HPDE6-E6E7 (cell line): Measurements from ENCODE around the gene NFE2L1.
A peak's percentile ranks its signal among the peaks of the same experiment; 100 is the strongest.
"Not testable (repeated sequence)": the region's sequence is repeated elsewhere in the genome, so short reads cannot be mapped to it uniquely, and the experiment has no call there.

Experiments used
- DNase-seq: peaks from one replicate; pipeline ENCODE4 v3.0.0; 2011; ENCODE audit warnings: missing footprints; ENCODE audit errors: extremely low spot score

NFE2L1 gene

GRCh38 chr17:48023400-48024148 is 24.6 kb upstream of the NFE2L1 start:
- no peak for DNase-seq

DNA sequence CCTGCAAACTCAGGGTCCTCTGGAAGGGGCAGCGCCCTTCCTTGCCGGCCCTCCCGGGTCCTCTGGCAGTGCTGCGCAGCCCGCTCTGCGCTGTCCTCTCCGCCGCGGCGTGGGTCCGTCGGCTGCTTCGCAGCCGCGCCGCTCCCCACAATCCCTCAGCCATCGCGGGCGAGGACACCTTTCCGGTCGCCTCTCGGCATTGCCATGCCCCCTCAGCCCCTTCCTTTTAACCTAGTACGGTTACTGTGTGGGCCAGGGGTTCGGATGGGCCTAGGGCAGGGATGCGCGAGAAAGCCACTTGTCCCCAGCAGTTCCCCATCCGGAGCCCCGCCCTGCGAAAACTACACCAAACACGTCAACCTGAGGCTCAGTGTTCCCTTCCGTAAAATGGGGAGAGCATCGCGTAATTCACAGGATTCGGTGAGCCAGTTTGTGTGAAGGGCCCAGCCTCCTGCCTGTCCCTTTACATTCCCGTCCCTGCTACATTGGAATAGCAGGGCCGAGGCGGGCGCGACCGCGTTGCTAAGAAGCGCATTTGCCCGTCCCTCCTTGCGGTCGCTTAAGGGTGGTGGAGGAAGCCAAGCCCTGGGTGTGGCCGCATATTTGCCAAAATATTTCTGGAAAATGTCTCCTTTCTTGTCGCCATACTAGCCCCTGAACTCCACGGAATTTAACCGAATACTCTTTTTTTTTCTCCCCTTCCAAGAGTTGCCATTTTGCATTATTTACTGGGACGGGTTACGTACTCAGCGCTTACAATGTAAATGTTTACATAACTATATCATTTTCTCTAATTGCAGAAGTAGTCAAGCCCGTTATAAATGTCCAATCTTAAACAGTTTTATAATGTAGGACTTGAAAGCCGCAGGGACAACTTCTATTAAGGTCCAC is 23.8 kb upstream of the NFE2L1 start:
- no peak for DNase-seq

- DNase-seq: peak; percentile 93
These were observed 22.9 kb upstream of the NFE2L1 start for GRCh38 chr17:48025040-48025903.

- no peak for DNase-seq
These were observed 22.2 kb upstream of the NFE2L1 start for GRCh38 chr17:48025904-48026501.

GRCh38 chr17:48026502-48027321 is 21.4 kb upstream of the NFE2L1 start:
- peak; percentile 96 for DNase-seq

DNA sequence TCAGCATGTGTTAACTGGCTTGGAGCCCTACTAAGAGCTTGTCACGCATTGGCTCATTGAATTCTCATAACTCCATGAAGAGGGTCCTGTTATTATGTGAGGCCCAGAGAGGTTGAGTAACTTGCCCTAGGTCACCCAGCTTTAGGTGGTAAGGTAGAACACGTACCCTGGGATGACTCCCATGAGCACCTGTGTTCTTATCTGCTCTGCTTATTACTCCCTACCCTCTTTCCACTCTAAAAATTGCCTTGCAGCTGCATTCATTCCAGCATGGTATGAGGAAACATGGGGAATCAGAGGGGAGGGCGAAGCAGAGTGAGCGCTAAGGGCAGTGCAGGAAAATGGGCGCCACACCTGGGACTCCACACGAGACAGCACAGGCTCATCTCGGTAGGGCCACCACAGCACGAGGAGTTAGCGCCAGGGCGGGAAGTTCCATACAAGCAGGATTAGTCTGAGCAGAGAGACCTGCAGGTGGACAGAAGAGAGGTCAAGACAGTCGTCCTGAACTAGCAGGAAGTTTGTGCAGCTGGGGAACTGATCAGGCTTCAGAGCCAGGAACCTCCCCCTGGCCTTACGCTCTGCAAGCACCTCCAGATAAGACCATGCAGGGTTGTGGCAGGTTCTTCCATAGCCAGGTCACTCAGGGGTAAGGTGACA is 20.7 kb upstream of the NFE2L1 start:
- DNase-seq: no peak

- DNase-seq: no peak
These were observed 19.4 kb upstream of the NFE2L1 start for GRCh38 chr17:48028736-48029135.

DNA sequence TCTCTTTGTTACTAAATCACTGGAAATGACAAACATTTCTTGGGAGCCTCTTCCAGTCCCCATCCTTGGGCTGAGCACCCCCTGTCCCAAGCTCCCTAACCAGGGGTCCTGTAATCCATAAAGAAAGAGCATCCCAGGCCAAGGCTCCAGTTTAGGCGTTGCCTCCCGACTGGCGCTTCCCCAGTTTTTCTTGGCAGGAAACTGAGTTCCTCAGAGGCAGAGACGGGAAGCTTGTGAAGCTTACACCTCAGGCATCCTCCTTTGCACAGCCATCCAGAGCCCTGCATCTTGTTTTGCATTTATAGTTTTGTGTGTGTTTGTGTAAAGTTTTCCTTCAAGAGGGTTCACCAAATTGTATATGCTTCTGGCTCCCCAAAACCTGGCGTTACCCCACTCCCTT is 17.6 kb upstream of the NFE2L1 start:
- DNase-seq: no peak

DNA sequence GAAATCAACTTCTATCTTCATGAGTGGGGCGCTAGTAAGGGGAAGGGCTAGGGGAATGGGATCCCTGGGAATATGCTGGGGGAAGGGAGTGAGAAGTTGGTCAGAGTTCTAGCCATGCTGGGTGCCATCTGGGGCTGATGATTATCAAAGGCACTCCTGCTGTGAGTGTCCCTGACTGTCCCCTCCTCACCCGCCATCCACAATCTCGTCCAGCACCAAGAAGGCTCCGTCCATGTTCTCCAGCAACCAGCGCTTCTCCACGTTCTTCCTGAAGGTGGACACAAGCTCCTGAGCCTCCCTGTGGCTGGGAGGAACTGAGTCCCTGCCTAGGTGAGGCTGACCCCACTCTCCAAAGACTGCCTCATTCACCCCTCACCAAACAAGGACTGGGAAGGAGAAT is 16.2 kb upstream of the NFE2L1 start:
- no peak for DNase-seq

DNA sequence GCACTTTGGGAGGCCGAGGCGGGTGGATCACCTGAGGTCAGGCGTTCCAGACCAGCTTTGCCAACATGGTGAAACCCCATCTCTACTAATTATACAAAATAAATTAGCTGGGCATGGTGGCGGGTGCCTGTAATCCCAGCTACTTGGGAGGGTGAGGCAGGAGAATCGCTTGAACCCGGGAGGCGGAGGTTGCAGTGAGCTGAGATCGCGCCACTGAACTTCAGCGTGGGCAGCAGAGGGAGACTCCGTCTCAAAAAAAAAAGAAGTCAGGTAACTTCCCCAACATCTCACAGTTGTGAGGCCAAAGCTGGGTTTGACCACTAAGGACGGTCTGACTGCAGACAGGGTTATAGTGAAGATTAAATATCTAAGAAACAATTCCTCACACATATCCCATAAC is 13.4 kb upstream of the NFE2L1 start:
- DNase-seq: not testable (repeated sequence)

DNA sequence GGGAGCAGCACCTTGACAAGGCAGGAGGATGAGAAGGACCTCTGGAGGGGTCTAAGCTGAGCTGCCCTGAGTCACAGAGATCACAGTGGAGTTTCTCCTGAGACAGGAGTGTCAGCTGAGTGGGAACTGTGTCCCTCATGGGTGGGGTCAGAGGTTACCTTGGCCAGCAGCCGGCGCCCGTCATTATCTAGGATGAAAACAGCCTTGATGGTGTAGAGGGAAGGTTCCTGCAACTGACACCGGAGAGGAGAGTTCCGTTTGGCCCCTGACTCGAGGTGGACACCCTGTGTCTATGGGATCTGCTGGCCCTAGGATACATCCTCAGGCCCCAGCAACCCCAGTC is 11.5 kb upstream of the NFE2L1 start:
- no peak for DNase-seq

DNA sequence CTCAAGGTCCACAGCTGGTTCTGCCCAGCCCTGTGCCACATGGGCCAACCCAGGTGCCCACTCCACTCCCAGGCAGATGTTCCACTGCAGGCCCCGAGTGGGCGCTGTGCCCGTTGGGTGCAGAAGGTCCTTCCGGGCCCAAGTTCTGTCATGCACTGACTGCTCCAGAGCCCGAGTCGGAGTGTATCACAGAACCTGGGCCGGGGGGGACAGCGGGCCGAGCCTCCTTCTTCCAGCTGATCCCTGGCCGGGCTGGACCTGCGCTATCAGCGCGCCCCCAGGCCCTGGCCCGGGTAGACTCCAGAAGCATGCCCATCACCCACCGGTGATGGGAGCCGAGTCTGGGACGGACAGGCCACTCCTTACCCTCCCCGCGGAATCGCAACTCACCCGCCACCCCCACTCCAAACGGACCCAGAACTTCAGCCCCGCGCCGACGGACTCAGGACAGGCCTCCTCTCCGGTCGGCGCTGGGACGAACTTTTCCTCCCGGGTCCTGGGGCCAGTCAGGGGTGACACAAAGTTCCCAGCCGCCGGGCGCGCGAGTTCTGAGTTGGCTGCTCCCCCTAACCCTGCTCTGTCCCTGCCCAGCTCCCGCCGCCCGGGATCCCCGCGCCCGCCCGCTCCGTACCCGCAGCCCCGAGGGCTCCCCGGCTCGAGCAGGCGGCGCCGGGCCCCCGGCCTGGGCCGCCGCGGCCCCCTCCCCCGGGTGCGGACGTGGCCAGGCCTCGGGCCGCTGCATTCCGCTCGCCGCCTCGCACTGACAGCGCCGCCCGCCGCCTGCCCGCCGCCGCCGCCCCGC is 10.9 kb upstream of the NFE2L1 start, which contains the start of gene COPZ2:
Gene COPZ2, minus strand, starts transcription at position 762 of the 802 bp plus-strand sequence. Its CDS starts 20 bp downstream, at position 742.
- DNase-seq: no peak

DNA sequence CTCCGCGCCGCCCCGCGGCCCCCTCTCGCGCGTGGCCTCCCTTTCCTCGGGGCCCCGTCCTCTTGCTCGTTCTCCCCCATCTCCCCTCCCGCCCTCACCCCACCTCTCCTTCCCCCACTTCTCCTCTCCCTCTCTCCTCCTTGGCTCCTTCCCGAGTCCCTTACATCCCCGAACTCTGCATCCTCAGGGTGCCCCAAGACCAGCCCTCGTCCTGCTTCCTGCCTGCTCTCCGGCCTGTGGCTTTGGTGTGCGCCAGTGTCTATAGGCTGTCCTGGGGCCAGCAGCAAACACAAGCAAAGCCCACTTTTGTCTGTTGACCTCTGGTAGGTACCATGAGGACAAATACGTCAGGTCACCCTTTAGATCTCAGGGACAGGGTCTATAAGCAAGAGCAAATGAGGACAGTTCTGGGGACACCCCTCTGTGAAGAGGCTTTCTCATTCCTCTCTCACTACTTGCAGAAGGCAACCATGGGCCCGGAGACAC is 10.3 kb upstream of the NFE2L1 start:
- no peak for DNase-seq

GRCh38 chr17:48038687-48039086 is 9.5 kb upstream of the NFE2L1 start:
- no peak for DNase-seq

DNA sequence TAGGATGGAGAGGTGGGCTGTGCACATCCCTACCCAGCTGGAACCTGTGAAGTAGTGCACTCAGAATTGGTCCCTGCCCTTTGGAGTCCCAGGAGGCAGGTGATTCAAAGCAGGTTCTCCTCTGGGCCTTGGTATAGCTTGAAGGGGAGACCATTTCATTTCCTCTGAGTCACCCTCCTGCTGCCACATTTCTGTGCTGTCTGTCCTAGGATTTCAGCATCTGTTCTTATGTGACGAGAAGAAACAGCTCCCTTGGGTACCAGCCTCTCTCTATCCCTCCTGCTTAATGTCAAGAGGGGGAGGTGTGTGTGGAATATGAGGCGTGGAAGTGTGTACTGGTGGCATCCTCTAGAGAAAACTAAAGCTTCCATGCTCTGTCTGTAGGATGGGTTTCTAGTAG is 5.0 kb upstream of the NFE2L1 start:
- no peak for DNase-seq

GRCh38 chr17:48044851-48045250 is 3.3 kb upstream of the NFE2L1 start:
- DNase-seq: no peak

- no peak for DNase-seq
These were observed 2.7 kb upstream of the NFE2L1 start for GRCh38 chr17:48045316-48046001.

- no peak for DNase-seq
These were observed 1.9 kb upstream of the NFE2L1 start for GRCh38 chr17:48046296-48046695.
